ENCODE results near the gene CARS2.
"Not testable (repeated sequence)": the region's sequence is repeated elsewhere in the genome, so short reads cannot be mapped to it uniquely, and the experiment has no call there.

Gene CARS2

GRCh38 chr13:110616103-110617101 lies 89.5 kb downstream of the CARS2 start:
- peak; percentile 64 for DNase-seq (ENCODE audit: low spot score)

GRCh38 chr13:110615322-110616102 lies 90.4 kb downstream of the CARS2 start, which contains the start of gene NAXD:
NAXD (plus strand) TSS chr13:110615545; CDS start chr13:110615602, 57 bp downstream.
- peak; percentile 94 for DNase-seq (ENCODE audit: low spot score)

DNA sequence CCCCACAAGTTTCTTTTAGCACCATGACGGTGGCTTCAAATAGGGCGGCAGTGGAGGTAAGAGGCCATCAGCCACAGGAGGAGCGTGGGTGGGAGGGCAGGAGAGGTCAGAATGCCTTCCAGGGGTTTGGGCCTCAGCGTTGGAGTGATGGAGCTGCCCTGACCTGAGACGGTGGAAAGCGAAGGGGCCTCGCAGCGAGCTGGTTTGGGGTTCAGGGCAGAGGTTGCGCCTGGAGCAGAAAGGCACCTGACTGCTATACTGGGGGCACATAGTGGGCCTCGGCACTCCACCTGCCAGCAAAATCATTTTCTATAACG lies 91.0 kb downstream of the CARS2 start:
- no peak for DNase-seq (ENCODE audit: low spot score)

DNA sequence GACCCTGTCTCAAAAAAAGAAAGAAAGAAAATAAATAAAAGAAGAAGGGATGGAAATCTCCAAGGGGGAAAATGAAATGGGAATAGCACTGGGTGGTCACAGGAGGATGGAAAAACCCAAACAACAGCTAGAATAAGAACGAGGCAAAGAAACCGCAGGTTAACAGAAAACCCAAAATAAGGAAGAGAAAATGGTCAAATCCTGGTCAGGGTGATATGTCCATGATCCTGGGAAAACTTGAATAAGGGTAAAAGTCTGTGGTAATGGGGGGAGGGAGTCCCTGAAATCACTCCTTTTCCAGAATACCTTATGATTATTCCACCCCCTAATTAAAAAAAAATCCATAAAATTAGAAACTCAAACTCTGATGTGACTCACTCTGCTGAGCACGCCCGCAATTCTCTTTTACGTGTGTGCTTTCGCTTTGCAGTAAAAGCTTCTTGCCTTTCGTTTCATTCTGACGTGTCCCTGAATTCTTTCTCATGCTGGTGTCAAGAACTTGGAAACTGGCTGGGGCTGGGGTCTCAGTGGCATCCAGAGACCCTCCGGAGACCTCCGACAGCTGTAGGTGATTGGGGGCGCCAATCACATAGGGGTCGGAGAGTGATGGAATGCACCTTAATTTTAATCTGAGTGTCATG lies 94.8 kb downstream of the CARS2 start:
- no peak for DNase-seq (ENCODE audit: low spot score)

DNA sequence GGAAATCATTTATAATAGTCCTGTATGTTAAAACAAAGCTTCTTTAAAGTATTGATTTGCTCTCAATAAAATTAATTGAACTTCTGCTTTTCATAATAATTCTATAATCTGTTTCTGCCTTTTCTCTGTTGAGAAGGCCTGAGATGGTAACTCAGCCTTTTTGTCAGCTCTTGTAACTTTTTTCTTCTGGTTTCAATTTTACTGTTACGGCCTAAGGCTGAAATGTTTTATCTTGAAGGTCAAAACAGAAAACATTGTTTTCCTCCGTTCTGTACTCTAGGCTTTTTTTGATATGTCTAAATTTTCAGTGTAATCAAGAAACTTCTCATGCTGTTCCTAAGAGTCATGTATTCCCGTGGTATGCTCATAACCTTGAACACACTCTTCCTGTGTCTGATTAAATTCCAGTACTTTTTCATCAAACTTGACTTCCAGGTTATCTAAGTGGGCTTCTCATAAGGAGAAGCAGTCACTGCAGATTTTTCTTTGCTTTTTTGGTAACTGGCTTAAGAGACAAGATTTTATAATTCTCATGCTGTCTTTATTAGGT lies 98.2 kb downstream of the CARS2 start:
- no peak for DNase-seq (ENCODE audit: low spot score)

DNA sequence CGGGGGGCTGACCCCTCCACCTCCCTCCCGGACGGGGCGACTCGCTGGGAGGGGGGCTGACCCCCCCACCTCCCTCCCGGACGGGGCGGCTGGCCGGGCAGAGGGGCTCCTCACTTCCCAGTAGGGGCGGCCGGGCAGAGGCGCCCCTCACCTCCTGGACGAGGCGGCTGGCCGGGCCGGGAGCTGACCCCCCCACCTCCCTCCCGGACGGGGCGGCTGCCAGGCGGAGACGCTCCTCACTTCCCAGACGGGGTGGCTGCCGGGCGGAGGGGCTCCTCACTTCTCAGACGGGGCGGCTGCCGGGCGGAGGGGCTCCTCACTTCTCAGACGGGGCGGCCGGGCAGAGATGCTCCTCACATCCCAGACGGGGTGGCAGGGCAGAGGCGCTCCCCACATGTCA lies 99.6 kb downstream of the CARS2 start:
- DNase-seq (ENCODE audit: low spot score): not testable (repeated sequence)

DNA sequence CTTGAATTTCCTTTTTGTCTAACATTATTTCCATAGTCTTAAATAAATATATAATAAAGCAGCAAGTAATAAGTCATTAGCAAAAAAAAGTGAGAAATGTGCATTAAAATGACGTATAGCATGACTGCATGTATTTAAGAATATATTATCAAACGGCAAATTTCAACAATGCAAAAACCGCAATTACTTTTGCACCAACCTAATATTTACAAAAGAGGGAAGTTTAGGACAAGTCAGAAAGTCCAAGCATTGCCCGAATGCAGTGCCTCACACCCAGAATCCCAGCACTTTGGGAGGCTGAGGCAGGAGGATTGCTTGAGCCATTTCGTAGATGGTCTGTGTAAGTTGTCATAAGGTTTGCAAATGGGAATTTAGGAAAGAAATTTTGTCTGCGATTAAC lies 100.8 kb downstream of the CARS2 start:
- DNase-seq (ENCODE audit: low spot score): no peak

- no peak for DNase-seq (ENCODE audit: low spot score)
These were observed 104.9 kb downstream of the CARS2 start for GRCh38 chr13:110600980-110601379.

DNA sequence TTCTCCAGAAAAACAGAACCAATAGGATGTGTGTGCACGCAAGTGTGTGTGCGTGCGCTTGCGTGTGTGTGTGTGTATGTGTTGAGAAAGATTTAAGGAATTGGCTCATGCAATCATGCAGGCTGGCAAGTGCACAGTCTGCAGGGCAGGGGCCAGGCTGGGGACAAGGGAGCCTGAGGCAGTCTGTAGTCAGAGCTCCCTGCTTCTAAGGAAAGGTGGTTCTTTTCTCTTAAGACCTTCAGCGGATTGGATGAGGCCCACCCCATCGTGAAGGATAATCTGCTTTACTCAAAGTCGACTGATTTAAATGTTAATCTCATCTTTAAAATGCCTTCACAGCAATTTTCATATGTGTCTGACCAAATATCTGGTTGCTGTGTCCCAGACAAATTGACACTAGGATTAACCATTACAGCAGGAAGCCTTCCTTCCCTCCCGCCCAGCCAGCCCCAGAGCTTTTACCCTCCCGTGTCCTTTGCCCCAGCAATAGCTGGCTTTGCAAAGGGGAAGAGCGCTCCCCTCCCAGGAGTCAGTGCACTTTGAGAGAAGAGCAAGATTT lies 105.6 kb downstream of the CARS2 start:
- DNase-seq (ENCODE audit: low spot score): no peak

DNA sequence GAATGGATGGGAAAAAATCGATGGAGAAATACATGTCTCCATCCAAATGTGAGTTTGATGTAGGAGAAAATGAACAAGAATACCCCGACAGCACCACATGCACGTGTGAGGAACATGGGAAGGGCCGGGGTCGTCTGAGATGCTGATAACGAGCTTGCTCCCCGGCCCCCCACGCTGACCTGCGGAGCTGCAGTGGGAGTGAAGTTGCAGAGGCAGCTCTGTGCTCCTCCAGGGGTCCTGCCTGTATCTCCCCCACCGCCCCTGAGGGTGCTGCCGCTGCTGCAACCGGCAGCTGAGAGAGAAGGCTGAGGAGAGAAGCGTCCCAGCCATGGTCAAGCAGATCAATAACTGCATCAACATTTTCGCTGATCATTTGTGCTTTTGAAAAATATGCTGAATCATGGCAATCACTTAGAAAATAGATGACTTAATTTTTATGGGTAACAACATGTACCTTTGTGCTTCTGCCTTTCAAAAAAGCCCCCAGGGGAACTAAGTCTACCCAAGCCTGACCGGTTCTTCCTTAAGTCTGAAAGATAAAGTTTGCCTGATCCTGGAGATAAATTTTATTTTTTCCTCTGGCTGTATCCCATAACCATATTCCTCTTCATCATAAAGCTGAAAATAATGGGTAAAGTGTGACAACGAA lies 108.8 kb downstream of the CARS2 start:
- no peak for DNase-seq (ENCODE audit: low spot score)

- DNase-seq (ENCODE audit: low spot score): peak; percentile 72
These were observed 112.3 kb downstream of the CARS2 start for GRCh38 chr13:110593430-110594130.

- no peak for DNase-seq (ENCODE audit: low spot score)
These were observed 113.3 kb downstream of the CARS2 start for GRCh38 chr13:110592665-110593064.

Measured in SW480 (cell line).